HG02943 (cell line): ENCODE measurements around the gene MCFD2.
"Not testable (repeated sequence)": the region's sequence is repeated elsewhere in the genome, so short reads cannot be mapped to it uniquely, and the experiment has no call there.

Experiments used
- ATAC-seq: cut with Tn5 transposase; IDR thresholded peaks from one replicate; pipeline ENCODE4 v1.9.1; 2021; ENCODE audit warnings: mild to moderate bottlenecking, low read depth, moderate library complexity; ENCODE audit not compliant: unreplicated experiment

The MCFD2 gene

GRCh38 chr2:46875962-46876689 is 39.5 kb downstream of the MCFD2 start:
- not testable (repeated sequence) for ATAC-seq

- no peak for ATAC-seq
Measured at GRCh38 chr2:46875226-46875899, 40.2 kb downstream of the MCFD2 start.

- ATAC-seq: no peak
Measured at GRCh38 chr2:46874236-46874929, 41.2 kb downstream of the MCFD2 start.

GRCh38 chr2:46873604-46874068 is 42.0 kb downstream of the MCFD2 start:
- no peak for ATAC-seq

GRCh38 chr2:46872902-46873603 is 42.6 kb downstream of the MCFD2 start:
- no peak for ATAC-seq

GRCh38 chr2:46871976-46872381 is 43.6 kb downstream of the MCFD2 start:
- no peak for ATAC-seq

- no peak for ATAC-seq
Measured at GRCh38 chr2:46870051-46870839, 45.4 kb downstream of the MCFD2 start.

- ATAC-seq: no peak
Measured at GRCh38 chr2:46869621-46870020, 46.0 kb downstream of the MCFD2 start.

- ATAC-seq: no peak
Measured at GRCh38 chr2:46866770-46867246, 48.8 kb downstream of the MCFD2 start.

- no peak for ATAC-seq
Measured at GRCh38 chr2:46865181-46865970, 50.2 kb downstream of the MCFD2 start.

- no peak for ATAC-seq
Measured at GRCh38 chr2:46863882-46864281, 51.7 kb downstream of the MCFD2 start.

GRCh38 chr2:46862514-46862913 is 53.1 kb downstream of the MCFD2 start:
- no peak for ATAC-seq

GRCh38 chr2:46861916-46862315 is 53.7 kb downstream of the MCFD2 start:
- no peak for ATAC-seq

- ATAC-seq: no peak
Measured at GRCh38 chr2:46859482-46859881, 56.1 kb downstream of the MCFD2 start.

GRCh38 chr2:46858702-46859090 is 56.9 kb downstream of the MCFD2 start:
- no peak for ATAC-seq

GRCh38 chr2:46857871-46858701 is 57.5 kb downstream of the MCFD2 start:
- no peak for ATAC-seq

GRCh38 chr2:46856336-46856735 is 59.3 kb downstream of the MCFD2 start:
- ATAC-seq: no peak

- no peak for ATAC-seq
Measured at GRCh38 chr2:46855805-46856204, 59.8 kb downstream of the MCFD2 start.
